PC-9 (cell line): ENCODE results near the gene RPL39L. TPM values are rescaled to one million over a fixed set of nuclear protein-coding genes. Genes with fewer than 3 reads are reported as not detected.

Experiments
- BruUV-seq: library from RNA; stranded (reverse); fragments of 400-500 nt; replicated peaks from 2 replicates; lab custom pipeline; 2021; lab: Mats Ljungman, UMichigan
- CTCF ChIA-PET: fragments of 300-600 bp; sonication (Branson Sonifier 250); formaldehyde crosslinking; loops from one replicate; lab custom pipeline; 2022; ENCODE audit warnings: antibody characterized with exemption; lab: Charles Lee
- POLR2A ChIA-PET: fragments of 300-600 bp; sonication (Branson Sonifier 250); formaldehyde crosslinking; loops from one replicate; lab custom pipeline; 2022; ENCODE audit warnings: antibody characterized with exemption; ENCODE audit not compliant: unreplicated experiment; lab: Charles Lee
- DNase-seq, 2 experiments: peaks; one replicate each; pipeline versions ENCODE4 v3.0.0 to v3.0.0-alpha.2; 2015 to 2022; ENCODE audit warnings: mixed read lengths in 1 of 2
- H2AFZ ChIP-seq: fragments of 200-600 bp; sonication (generic); 2 replicates; pipeline ENCODE4 v1.8.1; 2017; ENCODE audit warnings: antibody characterized with exemption
- H3F3A ChIP-seq: fragments of 200-600 bp; sonication (generic); 2 replicates; pipeline ENCODE4 v1.8.1; 2017; ENCODE audit warnings: antibody characterized with exemption, mild to moderate bottlenecking, low read depth; ENCODE audit not compliant: insufficient read depth
- H3K27ac ChIP-seq: fragments of 200-600 bp; sonication (generic); 2 replicates; pipeline ENCODE4 v1.6.1; 2016; ENCODE audit warnings: mixed run types
- H3K27me3 ChIP-seq: fragments of 200-600 bp; sonication (generic); 2 replicates; pipeline ENCODE4 v1.6.1; 2016; ENCODE audit warnings: low read depth, mixed run types; ENCODE audit not compliant: insufficient read depth
- H3K36me3 ChIP-seq: fragments of 200-600 bp; sonication (generic); 2 replicates; pipeline ENCODE4 v1.6.1; 2016; ENCODE audit warnings: low read depth, mixed run types
- H3K4me1 ChIP-seq: fragments of 200-600 bp; sonication (generic); replicated peaks from 2 replicates; pipeline ENCODE4 v1.6.1; 2016; ENCODE audit warnings: mixed run types; ENCODE audit not compliant: insufficient read depth
- H3K4me2 ChIP-seq: fragments of 200-600 bp; sonication (generic); 2 replicates; pipeline ENCODE4 v1.6.1; 2017; ENCODE audit warnings: mixed run types
- H3K4me3 ChIP-seq: fragments of 200-600 bp; sonication (generic); 2 replicates; pipeline ENCODE4 v1.6.1; 2016; ENCODE audit warnings: mixed run types
- H3K79me2 ChIP-seq: fragments of 200-600 bp; sonication (generic); 2 replicates; pipeline ENCODE4 v1.6.1; 2017; ENCODE audit warnings: low read depth, mixed run types
- H3K9me2 ChIP-seq: fragments of 200-600 bp; sonication (generic); 2 replicates; pipeline ENCODE4 v1.8.1; 2017; ENCODE audit warnings: mild to moderate bottlenecking; ENCODE audit not compliant: insufficient read depth
- H3K9me3 ChIP-seq: fragments of 200-600 bp; sonication (generic); 2 replicates; pipeline ENCODE4 v1.8.1; 2016; ENCODE audit warnings: low read depth; ENCODE audit not compliant: insufficient read depth
- H4K20me1 ChIP-seq: fragments of 200-600 bp; sonication (generic); 2 replicates; pipeline ENCODE4 v1.8.1; 2017; ENCODE audit not compliant: insufficient read depth
- CTCF ChIP-seq: fragments of 200-600 bp; sonication (generic); conservative IDR thresholded peaks from 2 replicates; pipeline ENCODE4 v1.6.1; 2017; ENCODE audit warnings: mixed run types, antibody characterized with exemption, mild to moderate bottlenecking, moderate library complexity
- EZH2 ChIP-seq: fragments of 200-600 bp; sonication (generic); IDR thresholded peaks from 2 replicates; pipeline ENCODE4 v1.8.0; 2017; ENCODE audit warnings: antibody characterized with exemption, low read depth
- intact Hi-C: fragments of 100-400 bp; cut with micrococcal nuclease; formaldehyde crosslinking; loops from one replicate; pipeline ENCODE4 v1.10.0; 2022; ENCODE audit not compliant: unreplicated experiment
- total RNA-seq: library from RNA; stranded (reverse); gene quantifications from 2 replicates; pipeline ENCODE4 v1.2.3, GENCODE V29; 2021

Gene RPL39L
- total RNA-seq, 1 experiment from 2014 or later: 81.3 TPM

- ChIA-PET CTCF (no interaction called here), POLR2A (no interaction called here)
- Histone ChIP-seq H3K4me2 (no peak overlapping the region), H3K4me1 (no peaks in the 10 kb centered on the region), H3F3A (no peaks in the 10 kb centered on the region), H3K9me2 (no peaks in the 10 kb centered on the region), H4K20me1 (no peaks in the 10 kb centered on the region), H3K79me2 (no peaks in the 10 kb centered on the region), H2AFZ (no peak overlapping the region), H3K9me3 (no peaks in the 10 kb centered on the region), H3K4me3 (no peak overlapping the region), H3K27ac (no peak overlapping the region), H3K36me3 (no peaks in the 10 kb centered on the region), H3K27me3 (no peaks in the 10 kb centered on the region)
- no peak for TF ChIP-seq EZH2
- no peak for TF ChIP-seq CTCF
- DNase-seq: no peak
- BruUV-seq: no TSS peak
- intact Hi-C loops: no loop called here
Measured at GRCh38 chr3:187080799-187081450, 58.4 kb downstream of the RPL39L start.

- CTCF ChIA-PET: no interaction called here
- intact Hi-C loops: no loop called here
- Histone ChIP-seq H3K79me2 (no peaks in the 10 kb centered on the region), H3K4me2 (no peak overlapping the region), H3K4me3 (no peak overlapping the region), H3K36me3 (no peaks in the 10 kb centered on the region), H4K20me1 (no peaks in the 10 kb centered on the region), H3F3A (no peaks in the 10 kb centered on the region), H3K4me1 (no peaks in the 10 kb centered on the region), H3K27me3 (no peaks in the 10 kb centered on the region), H3K27ac (no peak overlapping the region), H3K9me3 (no peaks in the 10 kb centered on the region), H3K9me2 (no peaks in the 10 kb centered on the region), H2AFZ (no peak overlapping the region)
- DNase-seq: no peak
- POLR2A ChIA-PET: no interaction called here
- no TSS peak for BruUV-seq
- TF ChIP-seq CTCF (no peak), EZH2 (no peak)
Measured at GRCh38 chr3:187079090-187080022, 59.9 kb downstream of the RPL39L start.

- H3K79me2 ChIP-seq: no peaks in the 10 kb centered on the region
- H4K20me1 ChIP-seq: no peaks in the 10 kb centered on the region
- H2AFZ ChIP-seq: no peak overlapping the region
- CTCF ChIA-PET: no interaction called here
- no peaks in the 10 kb centered on the region for H3K9me3 ChIP-seq
- H3K27ac ChIP-seq: no peak overlapping the region
- no peaks in the 10 kb centered on the region for H3F3A ChIP-seq
- TF ChIP-seq CTCF (no peak), EZH2 (no peak)
- BruUV-seq: no TSS peak
- H3K4me2 ChIP-seq: no peak overlapping the region
- no peak for DNase-seq
- no peak overlapping the region for H3K4me3 ChIP-seq
- no peaks in the 10 kb centered on the region for H3K9me2 ChIP-seq
- no peaks in the 10 kb centered on the region for H3K36me3 ChIP-seq
- no peaks in the 10 kb centered on the region for H3K27me3 ChIP-seq
- intact Hi-C loops: no loop called here
- H3K4me1 ChIP-seq: no peaks in the 10 kb centered on the region
- POLR2A ChIA-PET: no interaction called here
Measured at GRCh38 chr3:187077537-187077936, 61.8 kb downstream of the RPL39L start.
